Uterus (tissue), 4 donors: Measurements from ENCODE around the gene CACNA1B. TPM values are rescaled to one million over a fixed set of nuclear protein-coding genes. Genes with fewer than 3 reads are reported as not detected.
"Not testable (repeated sequence)": the region's sequence is repeated elsewhere in the genome, so short reads cannot be mapped to it uniquely, and the experiment has no call there.

Experiments
- DNase-seq, 2 donors: peaks; one replicate each; pipeline ENCODE4 v3.0.0-alpha.2; 2019 to 2020
- H3K27ac ChIP-seq, 2 donors: fragments of 200-600 bp; sonication (generic); 1 replicate in 1 of 2; 2 replicates in 1 of 2; pipeline ENCODE4 v1.5.1; 2016 to 2018
- H3K27me3 ChIP-seq, 2 donors: fragments of 200-600 bp; sonication (generic); one replicate each; pipeline ENCODE4 v1.5.1; 2018 to 2019; ENCODE audit warnings: control low read depth in 1 of 2
- H3K36me3 ChIP-seq, 2 donors: fragments of 200-600 bp; sonication (generic); one replicate each; pipeline ENCODE4 v1.5.1; 2019; ENCODE audit warnings: control low read depth in 1 of 2
- H3K4me1 ChIP-seq, 2 donors: fragments of 200-600 bp; sonication (generic); one replicate each; pipeline ENCODE4 v1.5.1; 2018 to 2019; ENCODE audit warnings: control low read depth in 1 of 2
- H3K4me3 ChIP-seq, 2 donors: fragments of 200-600 bp; sonication (generic); 1 replicate in 1 of 2; 2 replicates in 1 of 2; pipeline ENCODE4 v1.5.1; 2018 to 2019; ENCODE audit warnings: mild to moderate bottlenecking in 1 of 2
- H3K9me3 ChIP-seq, 2 donors: fragments of 200-600 bp; sonication (generic); one replicate each; pipeline ENCODE4 v1.5.1; 2019; ENCODE audit warnings: control low read depth in 1 of 2
- CTCF ChIP-seq, 4 experiments: fragments of 200-600 bp in 2 of 4; fragments of 450-650 bp in 2 of 4; sonication (generic) in 2 of 4; IDR thresholded peaks; one replicate each; pipeline ENCODE4 v1.5.1; 2016 to 2019; ENCODE audit warnings: antibody characterized with exemption in 4 of 4, mild to moderate bottlenecking in 2 of 4, moderate library complexity in 1 of 4
- POLR2A ChIP-seq, 2 donors: fragments of 450-650 bp; IDR thresholded peaks; one replicate each; pipeline ENCODE4 v1.6.1; 2016; ENCODE audit warnings: antibody characterized with exemption in 2 of 2, mild to moderate bottlenecking in 1 of 2, moderate library complexity in 1 of 2
- intact Hi-C: fragments of 100-400 bp; cut with DNase I; formaldehyde crosslinking; loops from one replicate; pipeline ENCODE4 v1.15.1; 2023; ENCODE audit warnings: low total_unique reads
- total RNA-seq, 4 donors: library from RNA; depleted of rRNA in 3 of 4; stranded (reverse); fragments of >200 nt in 3 of 4; gene quantifications; one replicate each; pipeline versions ENCODE4 v1.1.0 to v1.2.4, GENCODE V29; 2014 to 2023
- donor health status: DM: yes; HTN: yes; CAD: no.

Gene CACNA1B
- total RNA-seq, 4 donors from 2014 or later = 0.12 to 0.97 TPM; not detected in 2

GRCh38 chr9:137880160-137880975 lies 2.8 kb downstream of the CACNA1B start:
- peaks cover 0 to 8% of the 10 kb centered on the region in 2 donors for H3K4me1 ChIP-seq
- H3K9me3 ChIP-seq = no peaks in the 10 kb centered on the region
- no peak overlapping the region for H3K4me3 ChIP-seq
- DNase-seq = no peak
- TF ChIP-seq CTCF (IDR thresholded peaks at IDR 0.05) = no peak
- TF ChIP-seq POLR2A (IDR thresholded peaks at IDR 0.05) = no peak
- H3K27me3 ChIP-seq = peaks cover 0 to 10% of the 10 kb centered on the region in 2 donors
- intact Hi-C loops = no loop called here
- H3K36me3 ChIP-seq = no peaks in the 10 kb centered on the region
- no peak overlapping the region for H3K27ac ChIP-seq

GRCh38 chr9:137880976-137881530 lies 3.5 kb downstream of the CACNA1B start:
- intact Hi-C loops = no loop called here
- no peak overlapping the region for H3K27ac ChIP-seq
- peaks cover 0 to 10% of the 10 kb centered on the region in 2 donors for H3K27me3 ChIP-seq
- DNase-seq = no peak
- peaks cover 0 to 8% of the 10 kb centered on the region in 2 donors for H3K4me1 ChIP-seq
- no peak for TF ChIP-seq POLR2A (IDR thresholded peaks at IDR 0.05)
- no peak for TF ChIP-seq CTCF (IDR thresholded peaks at IDR 0.05)
- no peaks in the 10 kb centered on the region for H3K9me3 ChIP-seq
- no peak overlapping the region for H3K4me3 ChIP-seq
- no peaks in the 10 kb centered on the region for H3K36me3 ChIP-seq

GRCh38 chr9:137881591-137882505 lies 4.3 kb downstream of the CACNA1B start:
- H3K4me1 ChIP-seq = peaks cover 0 to 8% of the 10 kb centered on the region in 2 donors
- no peaks in the 10 kb centered on the region for H3K9me3 ChIP-seq
- no peak overlapping the region for H3K4me3 ChIP-seq
- no peak overlapping the region for H3K27ac ChIP-seq
- DNase-seq = no peak
- TF ChIP-seq CTCF (IDR thresholded peaks at IDR 0.05) (no peak), POLR2A (IDR thresholded peaks at IDR 0.05) (no peak)
- intact Hi-C loops = no loop called here
- peaks cover 0 to 8% of the 10 kb centered on the region in 2 donors for H3K27me3 ChIP-seq
- H3K36me3 ChIP-seq = no peaks in the 10 kb centered on the region

- peaks cover 0 to 8% of the 10 kb centered on the region in 2 donors for H3K4me1 ChIP-seq
- peaks cover 0 to 6% of the 10 kb centered on the region in 2 donors for H3K27me3 ChIP-seq
- no peak for TF ChIP-seq CTCF (IDR thresholded peaks at IDR 0.05)
- no peak for TF ChIP-seq POLR2A (IDR thresholded peaks at IDR 0.05)
- no peak overlapping the region for H3K27ac ChIP-seq
- intact Hi-C loops = no loop called here
- DNase-seq = no peak
- no peak overlapping the region for H3K4me3 ChIP-seq
- H3K9me3 ChIP-seq = no peaks in the 10 kb centered on the region
- no peaks in the 10 kb centered on the region for H3K36me3 ChIP-seq
Measured at GRCh38 chr9:137882506-137882821, 4.9 kb downstream of the CACNA1B start.

GRCh38 chr9:137883977-137884376 lies 6.4 kb downstream of the CACNA1B start:
- intact Hi-C loops, DNase-seq, H3K9me3 ChIP-seq, H3K36me3 ChIP-seq, H3K27me3 ChIP-seq, H3K27ac ChIP-seq, H3K4me3 ChIP-seq, H3K4me1 ChIP-seq: not testable (repeated sequence)

- not testable (repeated sequence) for H3K4me1 ChIP-seq, H3K9me3 ChIP-seq
Measured at GRCh38 chr9:137884547-137884946, 7.0 kb downstream of the CACNA1B start.

GRCh38 chr9:137885121-137885520 lies 7.5 kb downstream of the CACNA1B start:
- intact Hi-C loops, H3K9me3 ChIP-seq, H3K4me3 ChIP-seq, H3K27me3 ChIP-seq, H3K27ac ChIP-seq, H3K4me1 ChIP-seq, H3K36me3 ChIP-seq, DNase-seq: not testable (repeated sequence)

More at GRCh38 chr9:137884547-137884946, 7.0 kb downstream of the CACNA1B start:
- H3K27me3 ChIP-seq, DNase-seq, H3K36me3 ChIP-seq, H3K4me3 ChIP-seq, intact Hi-C loops, H3K27ac ChIP-seq: not testable (repeated sequence)

GRCh38 chr9:137888621-137889020 lies 11.0 kb downstream of the CACNA1B start:
- H3K9me3 ChIP-seq, H3K27ac ChIP-seq, intact Hi-C loops, H3K4me1 ChIP-seq, DNase-seq, H3K27me3 ChIP-seq, H3K4me3 ChIP-seq, H3K36me3 ChIP-seq: not testable (repeated sequence)
